ENCODE measurements around the gene LRRC36. TPM values are rescaled to one million over a fixed set of nuclear protein-coding genes. Genes with fewer than 3 reads are reported as not detected.

LRRC36 gene
- total and polyA plus RNA-seq, 2 experiments from 2014 or later, result 1.2 TPM; not detected in 1

DNA sequence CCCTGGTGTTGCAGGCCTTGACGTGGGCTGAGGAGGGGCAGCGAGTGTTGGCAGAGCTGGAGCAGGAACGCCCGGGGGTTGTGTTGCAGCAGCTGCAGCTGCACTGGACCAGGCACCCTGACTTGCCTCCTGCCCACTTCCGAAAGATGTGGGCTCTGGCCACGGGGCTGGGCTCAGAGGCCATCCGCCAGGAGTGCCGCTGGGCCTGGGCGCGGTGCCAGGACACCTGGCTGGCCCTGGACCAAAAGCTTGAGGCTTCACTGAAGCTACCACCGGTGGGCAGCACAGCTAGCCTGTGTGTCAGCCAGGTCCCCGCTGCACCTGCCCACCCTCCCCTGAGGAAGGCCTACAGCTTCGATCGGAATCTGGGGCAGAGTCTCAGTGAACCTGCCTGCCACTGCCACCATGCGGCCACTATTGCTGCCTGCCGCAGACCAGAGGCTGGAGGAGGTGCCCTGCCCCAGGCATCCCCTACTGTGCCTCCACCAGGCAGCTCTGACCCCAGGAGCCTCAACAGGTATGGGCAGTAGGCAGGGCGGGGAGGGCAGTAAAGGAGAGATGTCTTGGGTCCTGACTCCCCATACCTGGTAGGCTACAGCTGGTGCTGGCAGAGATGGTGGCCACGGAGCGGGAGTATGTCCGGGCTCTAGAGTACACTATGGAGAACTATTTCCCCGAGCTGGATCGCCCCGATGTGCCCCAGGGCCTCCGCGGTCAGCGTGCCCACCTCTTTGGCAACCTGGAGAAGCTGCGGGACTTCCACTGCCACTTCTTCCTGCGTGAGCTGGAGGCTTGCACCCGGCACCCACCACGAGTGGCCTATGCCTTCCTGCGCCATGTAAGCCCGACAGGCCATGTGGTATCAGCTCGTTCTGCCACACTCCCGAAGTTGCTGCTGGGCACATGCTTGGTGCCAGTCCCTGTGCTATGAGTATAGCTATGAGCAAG, 41.6 kb upstream of the LRRC36 start:
- H3K4me2 ChIP-seq, result no peak overlapping the region
- no peaks in the 10 kb centered on the region for H3F3A ChIP-seq (replicated peaks; ENCODE audit: low read depth)
- Mint-ChIP-seq H3K9me3 (no peaks in the 10 kb centered on the region), H3K27me3 (ENCODE audit: insufficient read depth, low read depth, poor library complexity) (peaks cover 3% of the 10 kb centered on the region), H3K4me3 (no peak overlapping the region), H3K27ac (no peak overlapping the region), H3K36me3 (ENCODE audit: low read depth) (peaks cover 5% of the 10 kb centered on the region; the same call in 2 of the 3 replicates), H3K4me1 (no peaks in the 10 kb centered on the region; the same call in 1 of the 3 replicates)
- no peaks in the 10 kb centered on the region for H3K79me2 ChIP-seq (replicated peaks; ENCODE audit: insufficient read depth)
- H3K27me3 ChIP-seq (ENCODE audit: insufficient read depth), result peaks cover 3% of the 10 kb centered on the region
- no peaks in the 10 kb centered on the region for H3K9me2 ChIP-seq (ENCODE audit: insufficient read depth)
- H3K36me3 ChIP-seq (ENCODE audit: insufficient read depth), result no peaks in the 10 kb centered on the region
- H3K27ac ChIP-seq (ENCODE audit: low read depth), result no peak overlapping the region
- ATAC-seq (peak; percentile 95), DNase-seq (ENCODE audit: low spot score) (peak; percentile 91)
- H4K20me1 ChIP-seq (replicated peaks; ENCODE audit: insufficient read depth), result no peaks in the 10 kb centered on the region
- H2AFZ ChIP-seq, result no peak overlapping the region
- H3K4me1 ChIP-seq (ENCODE audit: insufficient read depth), result no peaks in the 10 kb centered on the region
- H3K4me3 ChIP-seq, result no peak overlapping the region
- TF ChIP-seq NANOG (IDR thresholded peaks at IDR 0.05; ENCODE audit: borderline replicate concordance) (no peak), JUNB (IDR thresholded peaks at IDR 0.05; ENCODE audit: unreplicated experiment) (no peak), POLR2AphosphoS5 (IDR thresholded peaks at IDR 0.05; ENCODE audit: low read depth) (no peak), ZNF331 (CRISPR knock-in tag; IDR thresholded peaks at IDR 0.05; ENCODE audit: low read depth) (no peak)
- TF ChIP-seq, protein P1, sequence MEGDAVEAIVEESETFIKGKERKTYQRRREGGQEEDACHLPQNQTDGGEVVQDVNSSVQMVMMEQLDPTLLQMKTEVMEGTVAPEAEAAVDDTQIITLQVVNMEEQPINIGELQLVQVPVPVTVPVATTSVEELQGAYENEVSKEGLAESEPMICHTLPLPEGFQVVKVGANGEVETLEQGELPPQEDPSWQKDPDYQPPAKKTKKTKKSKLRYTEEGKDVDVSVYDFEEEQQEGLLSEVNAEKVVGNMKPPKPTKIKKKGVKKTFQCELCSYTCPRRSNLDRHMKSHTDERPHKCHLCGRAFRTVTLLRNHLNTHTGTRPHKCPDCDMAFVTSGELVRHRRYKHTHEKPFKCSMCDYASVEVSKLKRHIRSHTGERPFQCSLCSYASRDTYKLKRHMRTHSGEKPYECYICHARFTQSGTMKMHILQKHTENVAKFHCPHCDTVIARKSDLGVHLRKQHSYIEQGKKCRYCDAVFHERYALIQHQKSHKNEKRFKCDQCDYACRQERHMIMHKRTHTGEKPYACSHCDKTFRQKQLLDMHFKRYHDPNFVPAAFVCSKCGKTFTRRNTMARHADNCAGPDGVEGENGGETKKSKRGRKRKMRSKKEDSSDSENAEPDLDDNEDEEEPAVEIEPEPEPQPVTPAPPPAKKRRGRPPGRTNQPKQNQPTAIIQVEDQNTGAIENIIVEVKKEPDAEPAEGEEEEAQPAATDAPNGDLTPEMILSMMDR (conservative IDR thresholded peaks at IDR 0.05; ENCODE audit: low read depth in 2 of 2), result peak; percentile 68 to 86
- TF ChIP-seq, protein P2, sequence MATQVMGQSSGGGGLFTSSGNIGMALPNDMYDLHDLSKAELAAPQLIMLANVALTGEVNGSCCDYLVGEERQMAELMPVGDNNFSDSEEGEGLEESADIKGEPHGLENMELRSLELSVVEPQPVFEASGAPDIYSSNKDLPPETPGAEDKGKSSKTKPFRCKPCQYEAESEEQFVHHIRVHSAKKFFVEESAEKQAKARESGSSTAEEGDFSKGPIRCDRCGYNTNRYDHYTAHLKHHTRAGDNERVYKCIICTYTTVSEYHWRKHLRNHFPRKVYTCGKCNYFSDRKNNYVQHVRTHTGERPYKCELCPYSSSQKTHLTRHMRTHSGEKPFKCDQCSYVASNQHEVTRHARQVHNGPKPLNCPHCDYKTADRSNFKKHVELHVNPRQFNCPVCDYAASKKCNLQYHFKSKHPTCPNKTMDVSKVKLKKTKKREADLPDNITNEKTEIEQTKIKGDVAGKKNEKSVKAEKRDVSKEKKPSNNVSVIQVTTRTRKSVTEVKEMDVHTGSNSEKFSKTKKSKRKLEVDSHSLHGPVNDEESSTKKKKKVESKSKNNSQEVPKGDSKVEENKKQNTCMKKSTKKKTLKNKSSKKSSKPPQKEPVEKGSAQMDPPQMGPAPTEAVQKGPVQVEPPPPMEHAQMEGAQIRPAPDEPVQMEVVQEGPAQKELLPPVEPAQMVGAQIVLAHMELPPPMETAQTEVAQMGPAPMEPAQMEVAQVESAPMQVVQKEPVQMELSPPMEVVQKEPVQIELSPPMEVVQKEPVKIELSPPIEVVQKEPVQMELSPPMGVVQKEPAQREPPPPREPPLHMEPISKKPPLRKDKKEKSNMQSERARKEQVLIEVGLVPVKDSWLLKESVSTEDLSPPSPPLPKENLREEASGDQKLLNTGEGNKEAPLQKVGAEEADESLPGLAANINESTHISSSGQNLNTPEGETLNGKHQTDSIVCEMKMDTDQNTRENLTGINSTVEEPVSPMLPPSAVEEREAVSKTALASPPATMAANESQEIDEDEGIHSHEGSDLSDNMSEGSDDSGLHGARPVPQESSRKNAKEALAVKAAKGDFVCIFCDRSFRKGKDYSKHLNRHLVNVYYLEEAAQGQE (IDR thresholded peaks at IDR 0.05; ENCODE audit: unreplicated experiment), result no peak

DNA sequence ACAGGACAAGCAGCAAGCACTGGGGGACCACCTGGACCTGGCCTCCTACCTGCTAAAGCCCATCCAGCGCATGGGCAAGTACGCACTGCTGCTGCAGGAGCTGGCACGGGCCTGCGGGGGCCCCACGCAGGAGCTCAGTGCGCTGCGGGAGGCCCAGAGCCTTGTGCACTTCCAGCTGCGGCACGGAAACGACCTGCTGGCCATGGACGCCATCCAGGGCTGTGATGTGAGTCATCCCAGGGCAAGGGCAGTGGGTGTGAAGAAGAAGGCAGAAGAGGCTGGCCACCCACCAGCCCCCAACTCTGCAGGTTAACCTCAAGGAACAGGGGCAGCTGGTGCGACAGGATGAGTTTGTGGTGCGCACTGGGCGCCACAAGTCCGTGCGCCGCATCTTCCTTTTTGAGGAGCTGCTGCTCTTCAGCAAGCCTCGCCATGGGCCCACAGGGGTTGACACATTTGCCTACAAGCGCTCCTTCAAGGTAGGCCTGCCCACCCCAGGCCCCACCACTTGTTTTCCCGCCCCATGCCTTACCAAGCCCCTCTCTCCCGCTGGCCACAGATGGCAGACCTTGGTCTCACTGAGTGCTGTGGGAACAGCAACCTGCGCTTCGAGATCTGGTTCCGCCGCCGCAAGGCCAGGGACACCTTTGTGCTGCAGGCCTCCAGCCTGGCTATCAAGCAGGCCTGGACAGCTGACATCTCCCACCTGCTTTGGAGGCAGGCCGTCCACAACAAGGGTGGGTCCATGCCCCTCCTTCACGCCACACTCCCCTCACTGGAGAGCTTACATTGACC, 40.0 kb upstream of the LRRC36 start:
- peaks cover 5% of the 10 kb centered on the region; the same call in 2 of the 3 replicates for H3K36me3 Mint-ChIP-seq (ENCODE audit: low read depth)
- DNase-seq (ENCODE audit: low spot score), result no peak
- H3K36me3 ChIP-seq (ENCODE audit: insufficient read depth), result no peaks in the 10 kb centered on the region
- H3K79me2 ChIP-seq (replicated peaks; ENCODE audit: insufficient read depth), result no peaks in the 10 kb centered on the region
- no peak overlapping the region for H2AFZ ChIP-seq
- no peak overlapping the region for H3K4me2 ChIP-seq
- H3K27ac ChIP-seq (ENCODE audit: low read depth), result no peak overlapping the region
- no peaks in the 10 kb centered on the region for H3K9me2 ChIP-seq (ENCODE audit: insufficient read depth)
- H3F3A ChIP-seq (replicated peaks; ENCODE audit: low read depth), result no peaks in the 10 kb centered on the region
- no peaks in the 10 kb centered on the region for H3K27me3 ChIP-seq (ENCODE audit: insufficient read depth)
- no peak overlapping the region for H3K4me3 Mint-ChIP-seq
- no peaks in the 10 kb centered on the region for H4K20me1 ChIP-seq (replicated peaks; ENCODE audit: insufficient read depth)
- no peaks in the 10 kb centered on the region; the same call in 1 of the 3 replicates for H3K4me1 Mint-ChIP-seq
- no peaks in the 10 kb centered on the region for H3K4me1 ChIP-seq (ENCODE audit: insufficient read depth)
- ATAC-seq, result no peak
- H3K9me3 Mint-ChIP-seq, result no peaks in the 10 kb centered on the region
- peaks cover 3% of the 10 kb centered on the region for H3K27me3 Mint-ChIP-seq (ENCODE audit: insufficient read depth, low read depth, poor library complexity)
- H3K4me3 ChIP-seq, result no peak overlapping the region
- H3K27ac Mint-ChIP-seq, result no peak overlapping the region
- TF ChIP-seq JUNB (IDR thresholded peaks at IDR 0.05; ENCODE audit: unreplicated experiment), result no peak
- TF ChIP-seq EZH2 (IDR thresholded peaks at IDR 0.05; ENCODE audit: low read depth, unreplicated experiment), result no peak
- TF ChIP-seq, protein P1 (conservative IDR thresholded peaks at IDR 0.05; ENCODE audit: low read depth in 2 of 2), result no peak
- no peak for TF ChIP-seq ZNF331 (CRISPR knock-in tag; IDR thresholded peaks at IDR 0.05; ENCODE audit: low read depth)
- TF ChIP-seq, protein P2 (IDR thresholded peaks at IDR 0.05; ENCODE audit: unreplicated experiment), result no peak
- TF ChIP-seq ZNF114 (CRISPR knock-in tag; IDR thresholded peaks at IDR 0.05), result no peak
- TF ChIP-seq CREB1 (CRISPR knock-in tag; IDR thresholded peaks at IDR 0.05; ENCODE audit: low read depth), result no peak
